Astrocyte (in vitro differentiated cells and primary cell): ENCODE measurements around the gene FAM184B. TPM values are rescaled to one million over a fixed set of nuclear protein-coding genes. Genes with fewer than 3 reads are reported as not detected.

Source experiments
- DNase-seq: peaks from one replicate; pipeline ENCODE4 v3.0.0-alpha.2; 2010; ENCODE audit warnings: low read depth
- FAIRE-seq: peaks from 2 replicates; lab custom pipeline; 2011; peaks lifted over from hg19 to GRCh38; lab: Jason Lieb, UNC
- H2AFZ ChIP-seq: 2 replicates; pipeline ENCODE4 v1.6.0; 2012; ENCODE audit warnings: low read depth, low read length, inconsistent platforms
- H3K27ac ChIP-seq: 2 replicates; pipeline ENCODE4 v1.5.1; 2011; ENCODE audit warnings: low read depth, low read length, inconsistent platforms
- H3K27me3 ChIP-seq: 2 replicates; pipeline ENCODE4 v1.6.0; 2011; ENCODE audit warnings: low read length, inconsistent platforms; ENCODE audit not compliant: insufficient read depth
- H3K36me3 ChIP-seq: 2 replicates; pipeline ENCODE4 v1.5.1; 2011; ENCODE audit warnings: low read length, inconsistent platforms; ENCODE audit not compliant: insufficient read depth
- H3K4me1 ChIP-seq: 2 replicates; pipeline ENCODE4 v1.5.1; 2011; ENCODE audit warnings: low read length, inconsistent platforms; ENCODE audit not compliant: insufficient read depth
- H3K4me2 ChIP-seq: 2 replicates; pipeline ENCODE4 v1.6.0; 2012; ENCODE audit warnings: low read length, inconsistent platforms
- H3K4me3 ChIP-seq: 2 replicates; pipeline ENCODE4 v1.5.1; 2011; ENCODE audit warnings: low read depth, mild to moderate bottlenecking, low read length, inconsistent platforms; ENCODE audit not compliant: insufficient read depth
- H3K79me2 ChIP-seq: 2 replicates; pipeline ENCODE4 v1.6.0; 2012; ENCODE audit warnings: mild to moderate bottlenecking, low read length, inconsistent platforms; ENCODE audit not compliant: insufficient read depth
- H3K9ac ChIP-seq: 2 replicates; pipeline ENCODE4 v1.6.0; 2012; ENCODE audit warnings: mild to moderate bottlenecking, low read length, inconsistent platforms
- H3K9me3 ChIP-seq: 2 replicates; pipeline ENCODE4 v1.5.1; 2012; ENCODE audit warnings: low read depth, mild to moderate bottlenecking, low read length, inconsistent platforms; ENCODE audit not compliant: insufficient read depth
- H4K20me1 ChIP-seq: 2 replicates; pipeline ENCODE4 v1.6.0; 2012; ENCODE audit warnings: low read length, inconsistent platforms; ENCODE audit not compliant: insufficient read depth
- H3K27ac Mint-ChIP-seq: one replicate; pipeline ENCODE4 v1.8.0; 2021; ENCODE audit warnings: mild to moderate bottlenecking, mixed read lengths; ENCODE audit not compliant: unreplicated experiment
- H3K27me3 Mint-ChIP-seq: one replicate; pipeline ENCODE4 v1.8.0; 2021; ENCODE audit warnings: low read depth, mixed read lengths; ENCODE audit not compliant: unreplicated experiment
- H3K36me3 Mint-ChIP-seq: one replicate; pipeline ENCODE4 v1.8.0; 2021; ENCODE audit warnings: low read depth, mixed read lengths; ENCODE audit not compliant: unreplicated experiment
- H3K4me1 Mint-ChIP-seq: one replicate; pipeline ENCODE4 v1.8.0; 2021; ENCODE audit warnings: low read depth, mixed read lengths; ENCODE audit not compliant: unreplicated experiment
- H3K4me3 Mint-ChIP-seq: one replicate; pipeline ENCODE4 v1.8.0; 2021; ENCODE audit warnings: mild to moderate bottlenecking, moderate library complexity, mixed read lengths; ENCODE audit not compliant: unreplicated experiment
- H3K9me3 Mint-ChIP-seq: one replicate; pipeline ENCODE4 v1.8.0; 2021; ENCODE audit warnings: mild to moderate bottlenecking, mixed read lengths; ENCODE audit not compliant: unreplicated experiment
- EZH2 ChIP-seq: IDR thresholded peaks from 2 replicates; pipeline ENCODE4 v1.6.1; 2012; ENCODE audit warnings: mild to moderate bottlenecking, low read length, inconsistent platforms; ENCODE audit not compliant: insufficient read depth
- total RNA-seq: library from RNA; stranded (reverse); gene quantifications from 2 replicates; pipeline ENCODE4 v1.2.1, GENCODE V29; 2021
- TF ChIP-seq, protein P1 (sequence below): IDR thresholded peaks from 2 replicates; pipeline ENCODE4 v1.5.1; 2011; ENCODE audit warnings: low read depth, mild to moderate bottlenecking, inconsistent platforms, low read length, moderate library complexity; ENCODE audit not compliant: insufficient read depth

FAM184B gene
- total RNA-seq, 1 donor from 2014 or later, result 0.54 TPM

DNA sequence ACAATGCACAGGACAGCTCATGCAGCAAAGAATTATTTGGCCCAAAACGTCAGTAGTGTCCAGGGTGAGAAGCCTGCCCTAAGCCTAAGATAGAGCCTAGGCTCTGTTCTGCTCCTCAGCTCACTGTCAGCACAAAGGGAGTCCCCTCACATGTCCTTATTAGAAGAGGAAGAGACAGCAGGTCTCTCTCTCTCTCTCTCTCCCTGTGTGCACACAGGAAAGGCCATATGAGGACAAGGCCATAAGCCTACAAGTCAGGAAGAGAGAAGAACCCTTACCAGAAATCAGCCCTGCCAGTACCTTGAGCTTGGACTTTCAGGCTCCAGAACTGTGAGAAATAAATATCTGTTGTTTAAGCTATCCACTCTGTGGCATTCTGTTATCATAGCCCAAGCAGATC is 20.4 kb downstream of the FAM184B start:
- TF ChIP-seq, protein P1, sequence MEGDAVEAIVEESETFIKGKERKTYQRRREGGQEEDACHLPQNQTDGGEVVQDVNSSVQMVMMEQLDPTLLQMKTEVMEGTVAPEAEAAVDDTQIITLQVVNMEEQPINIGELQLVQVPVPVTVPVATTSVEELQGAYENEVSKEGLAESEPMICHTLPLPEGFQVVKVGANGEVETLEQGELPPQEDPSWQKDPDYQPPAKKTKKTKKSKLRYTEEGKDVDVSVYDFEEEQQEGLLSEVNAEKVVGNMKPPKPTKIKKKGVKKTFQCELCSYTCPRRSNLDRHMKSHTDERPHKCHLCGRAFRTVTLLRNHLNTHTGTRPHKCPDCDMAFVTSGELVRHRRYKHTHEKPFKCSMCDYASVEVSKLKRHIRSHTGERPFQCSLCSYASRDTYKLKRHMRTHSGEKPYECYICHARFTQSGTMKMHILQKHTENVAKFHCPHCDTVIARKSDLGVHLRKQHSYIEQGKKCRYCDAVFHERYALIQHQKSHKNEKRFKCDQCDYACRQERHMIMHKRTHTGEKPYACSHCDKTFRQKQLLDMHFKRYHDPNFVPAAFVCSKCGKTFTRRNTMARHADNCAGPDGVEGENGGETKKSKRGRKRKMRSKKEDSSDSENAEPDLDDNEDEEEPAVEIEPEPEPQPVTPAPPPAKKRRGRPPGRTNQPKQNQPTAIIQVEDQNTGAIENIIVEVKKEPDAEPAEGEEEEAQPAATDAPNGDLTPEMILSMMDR, result no peak
- no peak for TF ChIP-seq EZH2
- Mint-ChIP-seq H3K27me3 (no peaks in the 10 kb centered on the region), H3K9me3 (peaks cover 6% of the 10 kb centered on the region), H3K27ac (no peak overlapping the region), H3K4me1 (no peaks in the 10 kb centered on the region), H3K4me3 (no peak overlapping the region), H3K36me3 (no peaks in the 10 kb centered on the region)
- Histone ChIP-seq H3K27ac (no peak overlapping the region), H3K4me1 (no peaks in the 10 kb centered on the region), H3K36me3 (no peaks in the 10 kb centered on the region), H3K9me3 (no peaks in the 10 kb centered on the region), H2AFZ (no peak overlapping the region), H3K9ac (no peak overlapping the region), H3K4me2 (no peak overlapping the region), H4K20me1 (no peaks in the 10 kb centered on the region), H3K79me2 (no peaks in the 10 kb centered on the region), H3K27me3 (peaks cover 2% of the 10 kb centered on the region), H3K4me3 (no peak overlapping the region)
- DNase-seq (no peak), FAIRE-seq (no peak)

DNA sequence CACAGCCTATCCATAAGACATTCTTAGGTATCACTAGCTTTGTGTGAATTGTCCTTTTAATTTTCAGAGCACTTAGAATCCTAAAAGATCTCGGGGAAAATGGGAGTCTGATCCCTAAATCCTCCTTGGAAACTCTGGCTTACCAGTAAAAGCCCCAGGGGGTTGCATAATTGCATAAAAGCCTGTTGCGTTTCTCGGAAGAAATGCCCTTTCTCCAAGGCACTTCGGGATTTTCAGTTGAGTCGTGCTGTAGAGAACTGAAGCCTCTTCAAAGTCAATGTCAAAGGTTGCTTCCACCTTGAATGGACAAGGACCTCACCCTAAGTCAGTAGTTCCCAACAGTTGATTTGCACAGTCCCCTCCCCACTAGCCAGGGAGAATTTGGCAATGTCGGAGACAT is 20.8 kb downstream of the FAM184B start:
- DNase-seq (no peak), FAIRE-seq (no peak)
- Histone ChIP-seq H3K4me1 (no peaks in the 10 kb centered on the region), H3K36me3 (no peaks in the 10 kb centered on the region), H4K20me1 (no peaks in the 10 kb centered on the region), H3K9me3 (no peaks in the 10 kb centered on the region), H3K9ac (no peak overlapping the region), H3K27ac (no peak overlapping the region), H2AFZ (no peak overlapping the region), H3K4me3 (no peak overlapping the region), H3K79me2 (no peaks in the 10 kb centered on the region), H3K4me2 (no peak overlapping the region), H3K27me3 (peaks cover 2% of the 10 kb centered on the region)
- TF ChIP-seq, protein P1, result no peak
- no peak for TF ChIP-seq EZH2
- Mint-ChIP-seq H3K4me1 (no peaks in the 10 kb centered on the region), H3K27ac (no peak overlapping the region), H3K36me3 (no peaks in the 10 kb centered on the region), H3K27me3 (no peaks in the 10 kb centered on the region), H3K4me3 (no peak overlapping the region), H3K9me3 (peaks cover 2% of the 10 kb centered on the region)

DNA sequence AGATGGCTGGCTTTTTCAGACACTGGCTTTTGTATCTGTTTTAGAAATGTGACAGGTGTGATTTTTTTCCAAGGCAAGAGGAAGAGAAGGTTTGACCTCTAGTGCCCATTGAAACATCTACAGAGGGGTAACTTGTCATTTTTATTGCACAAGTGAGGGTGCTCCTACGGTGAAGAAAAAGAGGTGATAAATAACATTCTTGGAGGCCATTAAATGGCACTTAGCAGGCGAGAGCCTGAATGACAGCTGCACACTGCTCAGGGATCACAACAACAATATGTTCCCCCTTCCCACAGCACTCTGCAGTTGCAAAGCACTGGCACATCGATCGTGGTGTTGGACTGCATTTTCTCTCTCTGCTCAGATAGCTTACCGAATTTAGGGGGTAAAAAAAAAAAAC is 22.9 kb downstream of the FAM184B start:
- H3K9me3 Mint-ChIP-seq, result no peaks in the 10 kb centered on the region
- H3K36me3 Mint-ChIP-seq, result no peaks in the 10 kb centered on the region
- H3K4me2 ChIP-seq, result no peak overlapping the region
- H3K27me3 ChIP-seq, result peaks cover 2% of the 10 kb centered on the region
- H3K4me3 Mint-ChIP-seq, result no peak overlapping the region
- no peaks in the 10 kb centered on the region for H3K4me1 ChIP-seq
- no peaks in the 10 kb centered on the region for H3K9me3 ChIP-seq
- DNase-seq (no peak), FAIRE-seq (no peak)
- no peak overlapping the region for H3K9ac ChIP-seq
- no peak overlapping the region for H2AFZ ChIP-seq
- H4K20me1 ChIP-seq, result no peaks in the 10 kb centered on the region
- H3K27ac Mint-ChIP-seq, result no peak overlapping the region
- H3K27me3 Mint-ChIP-seq, result no peaks in the 10 kb centered on the region
- no peak overlapping the region for H3K4me3 ChIP-seq
- H3K79me2 ChIP-seq, result no peaks in the 10 kb centered on the region
- H3K36me3 ChIP-seq, result no peaks in the 10 kb centered on the region
- H3K4me1 Mint-ChIP-seq, result no peaks in the 10 kb centered on the region
- H3K27ac ChIP-seq, result no peak overlapping the region
- TF ChIP-seq, protein P1, result no peak
- no peak for TF ChIP-seq EZH2
